SK-N-MC (cell line): ENCODE results near the gene ATMIN.

Source experiments
- EZH2 ChIP-seq: fragments of 200-600 bp; sonication (generic); IDR thresholded peaks from one replicate; pipeline ENCODE4 v1.6.1; 2017; ENCODE audit warnings: antibody characterized with exemption
- FOXP2 ChIP-seq: optimal IDR thresholded peaks from 2 replicates; pipeline ENCODE3; 2011; ENCODE audit warnings: mild to moderate bottlenecking, moderate library complexity; ENCODE audit not compliant: insufficient read depth; ENCODE audit errors: extremely low read length, control extremely low read depth
- POLR2AphosphoS5 ChIP-seq: IDR thresholded peaks from 2 replicates; pipeline ENCODE4 v1.6.1; 2012; ENCODE audit warnings: mild to moderate bottlenecking, low read depth, low read length, borderline replicate concordance

- TF ChIP-seq EZH2 (no peak), POLR2AphosphoS5 (no peak), FOXP2 (no peak)
These were observed 41.8 kb upstream of the ATMIN start for GRCh38 chr16:80993834-80994233.
